ENCODE results near the gene CA14.
"Not testable (repeated sequence)": the region's sequence is repeated elsewhere in the genome, so short reads cannot be mapped to it uniquely, and the experiment has no call there.

CA14 gene

GRCh38 chr1:150221552-150221951, 36.0 kb upstream of the CA14 start:
- no peak for DNase-seq (ENCODE audit: extremely low read depth, low read depth)
- peak; percentile 53 for TF ChIP-seq CTCF (IDR thresholded peaks at IDR 0.05; ENCODE audit: low read depth, low read length)

GRCh38 chr1:150224983-150225382, 32.6 kb upstream of the CA14 start:
- no peak for DNase-seq (ENCODE audit: extremely low read depth, low read depth)
- no peak for TF ChIP-seq CTCF (IDR thresholded peaks at IDR 0.05; ENCODE audit: low read depth, low read length)

GRCh38 chr1:150225546-150225945, 32.0 kb upstream of the CA14 start:
- TF ChIP-seq CTCF (IDR thresholded peaks at IDR 0.05; ENCODE audit: low read depth, low read length): no peak
- DNase-seq (ENCODE audit: extremely low read depth, low read depth): no peak

- no peak for DNase-seq (ENCODE audit: extremely low read depth, low read depth)
- TF ChIP-seq CTCF (IDR thresholded peaks at IDR 0.05; ENCODE audit: low read depth, low read length): no peak
Observed at GRCh38 chr1:150226486-150226885, 31.1 kb upstream of the CA14 start.

GRCh38 chr1:150227228-150227627, 30.3 kb upstream of the CA14 start:
- DNase-seq (ENCODE audit: extremely low read depth, low read depth): no peak
- TF ChIP-seq CTCF (IDR thresholded peaks at IDR 0.05; ENCODE audit: low read depth, low read length): no peak

- DNase-seq (ENCODE audit: extremely low read depth, low read depth): not testable (repeated sequence)
Observed at GRCh38 chr1:150228246-150228645, 29.3 kb upstream of the CA14 start.

- not testable (repeated sequence) for DNase-seq (ENCODE audit: extremely low read depth, low read depth)
Observed at GRCh38 chr1:150232921-150233320, 24.7 kb upstream of the CA14 start.

- DNase-seq (ENCODE audit: extremely low read depth, low read depth): no peak
- no peak for TF ChIP-seq CTCF (IDR thresholded peaks at IDR 0.05; ENCODE audit: low read depth, low read length)
Observed at GRCh38 chr1:150233359-150234308, 23.9 kb upstream of the CA14 start.
